Activated T-helper 1 cell treated with anti-CD3 and anti-CD28 coated beads, Interleukin-12 subunit alpha, Interleukin-12 subunit beta, Interleukin-2, Interleukin-4 antibody, amounts not matched to agents 30 ng/mL and 10 ng/mL and 1 ng/mL, durations not matched to agents 14 hours and 24 hours and 36 hours (primary cell): ENCODE results near the gene ANKRA2. TPM values are rescaled to one million over a fixed set of nuclear protein-coding genes. Genes with fewer than 3 reads are reported as not detected.
"Not testable (repeated sequence)": the region's sequence is repeated elsewhere in the genome, so short reads cannot be mapped to it uniquely, and the experiment has no call there.

ENCODE experiments used
- DNase-seq: peaks from one replicate; pipeline ENCODE4 v3.0.0; 2021; ENCODE audit warnings: low spot score
- H3K27ac Mint-ChIP-seq: one replicate; pipeline ENCODE4 v1.8.0; 2021; ENCODE audit warnings: mild to moderate bottlenecking, mixed read lengths
- H3K27me3 Mint-ChIP-seq: one replicate; pipeline ENCODE4 v1.8.0; 2022; ENCODE audit warnings: mild to moderate bottlenecking, moderate library complexity, mixed read lengths; ENCODE audit not compliant: insufficient read depth
- H3K36me3 Mint-ChIP-seq: one replicate; pipeline ENCODE4 v1.8.0; 2021; ENCODE audit warnings: low read depth, mixed read lengths
- H3K4me1 Mint-ChIP-seq: one replicate; pipeline ENCODE4 v1.8.0; 2021; ENCODE audit warnings: low read depth, mixed read lengths
- H3K4me3 Mint-ChIP-seq: one replicate; pipeline ENCODE4 v1.8.0; 2021; ENCODE audit warnings: mild to moderate bottlenecking, moderate library complexity, mixed read lengths
- H3K9me3 Mint-ChIP-seq: one replicate; pipeline ENCODE4 v1.8.0; 2021; ENCODE audit warnings: mixed read lengths
- intact Hi-C: fragments of 100-400 bp; cut with micrococcal nuclease; formaldehyde crosslinking; loops from one replicate; pipeline ENCODE4 v1.15.1; 2024
- total RNA-seq: library from RNA; stranded (reverse); gene quantifications from 2 replicates; pipeline ENCODE4 v1.2.3, GENCODE V29; 2022

ANKRA2 gene
- total RNA-seq, 1 donor from 2014 or later: 15.8 TPM

DNA sequence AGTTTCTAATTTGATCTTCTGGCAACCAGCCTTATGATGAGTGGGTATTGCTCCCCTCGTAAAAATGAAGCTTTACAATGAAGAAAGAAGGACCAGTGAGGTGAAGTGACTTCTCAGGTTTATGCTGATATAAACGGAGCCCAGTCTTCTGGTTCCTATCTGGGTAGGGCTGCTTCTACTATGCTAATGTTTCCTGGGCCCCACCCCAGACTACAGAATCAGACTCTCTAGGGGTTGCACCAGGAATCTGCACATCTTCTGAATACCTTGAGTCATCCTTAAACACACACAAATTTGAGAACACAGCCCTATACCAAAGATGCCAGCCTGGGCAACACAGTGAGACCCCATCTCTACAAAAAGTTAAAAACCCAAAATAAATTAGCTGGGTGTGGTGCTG, 51.0 kb downstream of the ANKRA2 start:
- Mint-ChIP-seq H3K4me3 (no peak overlapping the region), H3K4me1 (peaks cover 4% of the 10 kb centered on the region), H3K36me3 (no peaks in the 10 kb centered on the region), H3K27ac (no peak overlapping the region), H3K27me3 (peaks cover 2% of the 10 kb centered on the region), H3K9me3 (no peaks in the 10 kb centered on the region)
- intact Hi-C loops: no loop called here
- DNase-seq: no peak

DNA sequence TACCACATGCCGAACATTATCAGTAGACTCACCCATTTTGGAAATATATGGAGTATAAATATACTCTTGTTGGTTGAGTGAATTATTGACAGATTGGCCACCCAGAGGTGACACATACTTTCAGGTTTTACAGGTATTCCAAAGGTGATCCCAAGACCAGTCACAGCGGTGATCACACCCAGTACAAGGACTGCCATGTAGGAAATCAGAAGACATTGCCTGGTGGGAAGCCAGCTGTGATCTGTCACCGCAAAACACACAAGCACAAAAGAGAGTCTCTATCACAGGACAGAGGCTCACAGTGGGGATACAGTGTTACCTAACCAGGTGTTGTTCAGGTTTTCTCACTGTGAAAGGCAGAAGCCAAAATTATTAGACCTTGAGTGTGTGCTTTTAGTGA, 51.4 kb downstream of the ANKRA2 start:
- no peaks in the 10 kb centered on the region for H3K9me3 Mint-ChIP-seq
- no peaks in the 10 kb centered on the region for H3K36me3 Mint-ChIP-seq
- H3K4me1 Mint-ChIP-seq: no peaks in the 10 kb centered on the region
- H3K27me3 Mint-ChIP-seq: no peaks in the 10 kb centered on the region
- DNase-seq: no peak
- H3K27ac Mint-ChIP-seq: no peak overlapping the region
- intact Hi-C loops: no loop called here
- no peak overlapping the region for H3K4me3 Mint-ChIP-seq

DNA sequence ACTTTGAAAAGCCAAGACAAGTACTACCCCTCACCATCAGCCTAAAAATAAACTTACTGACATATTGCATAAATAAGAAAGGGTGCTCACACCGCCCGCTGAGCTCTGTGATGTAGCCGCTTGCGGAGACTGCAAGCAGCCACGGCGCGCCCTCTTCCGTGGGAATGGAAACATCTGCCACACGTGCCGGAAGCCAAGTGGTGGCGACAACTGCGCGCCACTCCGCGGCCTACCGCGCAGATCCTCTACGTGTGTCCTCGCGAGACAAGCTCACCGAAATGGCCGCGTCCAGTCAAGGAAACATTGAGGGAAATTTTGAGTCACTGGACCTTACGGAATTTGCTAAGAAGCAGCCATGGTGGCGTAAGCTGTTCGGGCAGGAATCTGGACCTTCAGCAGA, 56.9 kb downstream of the ANKRA2 start:
- H3K9me3 Mint-ChIP-seq, intact Hi-C loops, H3K27me3 Mint-ChIP-seq, DNase-seq, H3K4me1 Mint-ChIP-seq, H3K4me3 Mint-ChIP-seq, H3K27ac Mint-ChIP-seq: not testable (repeated sequence)
- peaks cover 23% of the 10 kb centered on the region for H3K36me3 Mint-ChIP-seq

DNA sequence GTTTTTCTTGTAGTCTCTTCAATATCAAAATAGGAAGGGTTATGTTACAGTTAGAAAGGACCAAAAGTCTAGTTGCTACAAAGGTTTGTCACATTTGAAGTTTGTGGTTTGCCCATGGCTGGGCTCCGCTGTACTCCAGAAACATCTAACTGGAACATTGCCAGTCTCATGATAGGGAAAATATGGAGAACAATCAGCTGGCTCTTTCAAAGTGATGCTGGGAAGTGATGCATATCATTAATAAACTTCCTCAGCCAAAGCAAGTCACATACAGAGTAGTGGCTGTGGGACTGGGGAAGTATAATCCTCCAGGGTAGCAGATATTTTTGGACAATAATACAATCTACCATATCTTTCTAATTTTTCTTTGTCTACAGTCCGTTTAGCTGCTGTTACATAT, 58.4 kb downstream of the ANKRA2 start:
- H3K4me3 Mint-ChIP-seq: no peak overlapping the region
- intact Hi-C loops: no loop called here
- no peaks in the 10 kb centered on the region for H3K4me1 Mint-ChIP-seq
- H3K36me3 Mint-ChIP-seq: peaks cover 36% of the 10 kb centered on the region
- H3K9me3 Mint-ChIP-seq: no peaks in the 10 kb centered on the region
- H3K27ac Mint-ChIP-seq: no peak overlapping the region
- H3K27me3 Mint-ChIP-seq: no peaks in the 10 kb centered on the region
- DNase-seq: no peak

DNA sequence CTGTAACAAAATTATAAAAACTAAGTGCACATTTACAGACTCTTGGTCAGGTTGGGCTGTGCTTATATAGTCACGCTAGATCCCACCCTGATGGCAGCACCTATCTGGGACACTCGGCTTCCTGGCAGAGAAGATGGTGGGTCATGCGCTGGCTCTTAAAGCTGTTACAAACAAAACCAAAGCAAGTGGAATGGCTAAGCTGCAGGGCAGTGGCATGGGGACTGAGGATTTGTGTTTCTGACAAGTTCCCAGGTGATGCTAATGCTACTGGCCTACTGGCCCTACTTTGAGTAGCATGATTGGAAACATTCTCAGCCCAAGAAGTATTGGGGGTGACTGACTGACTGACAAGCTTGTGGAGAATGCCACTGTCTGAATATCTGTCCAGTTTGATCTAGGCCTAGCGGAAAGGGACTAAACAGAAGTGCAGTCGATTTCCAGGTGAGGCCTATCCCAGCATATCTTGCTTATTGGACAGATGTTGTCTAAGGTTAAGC, 58.9 kb downstream of the ANKRA2 start:
- Mint-ChIP-seq H3K4me1 (peaks cover 2% of the 10 kb centered on the region), H3K27ac (no peak overlapping the region), H3K9me3 (no peaks in the 10 kb centered on the region), H3K4me3 (no peak overlapping the region), H3K27me3 (no peaks in the 10 kb centered on the region), H3K36me3 (peaks cover 37% of the 10 kb centered on the region)
- no peak for DNase-seq
- intact Hi-C loops: no loop called here

Other genes starting within 250 kb of the ANKRA2 start
- 0.13 and 0.15 TPM in 2 replicates for gene FOXD1, start 116.9 kb downstream of the ANKRA2 start, total RNA-seq
- 913 and 929 TPM in 2 replicates for gene BTF3, start 67.2 kb downstream of the ANKRA2 start, total RNA-seq
- gene UTP15, start 104 bp upstream of the ANKRA2 start, total RNA-seq: 61.0 and 64.1 TPM in 2 replicates
- 0.03 and 0.29 TPM in 2 replicates for gene ARHGEF28, start 60.6 kb upstream of the ANKRA2 start, total RNA-seq